Measurements from ENCODE around the gene RHOB. TPM values are rescaled to one million over a fixed set of nuclear protein-coding genes. Genes with fewer than 3 reads are reported as not detected.
A peak's percentile ranks its signal among the peaks of the same experiment; 100 is the strongest.

The RHOB gene
- total and polyA plus RNA-seq, 4 donors = 82.6 to 634 (median 160) TPM

- no peak for TF ChIP-seq CTCF (IDR thresholded peaks at IDR 0.05; ENCODE audit: low read depth, low read length, missing input control)
- TF ChIP-seq YY1 (IDR thresholded peaks at IDR 0.05) = no peak
- no peak for TF ChIP-seq EGR1 (IDR thresholded peaks at IDR 0.05; ENCODE audit: low read depth in 2 of 2)
- TF ChIP-seq SP1 (IDR thresholded peaks at IDR 0.05) = no peak
- TF ChIP-seq MAX (IDR thresholded peaks at IDR 0.05) = no peak
These were observed 7.4 kb downstream of the RHOB start (continued) for GRCh38 chr2:20454036-20454981.

- H3K4me1 ChIP-seq (ENCODE audit: control insufficient read depth in 4 of 4, insufficient read depth in 4 of 4, low read length in 3 of 4) = peaks cover 0 to 8% (median 0%) of the 10 kb centered on the region in 4 donors
- TF ChIP-seq JUND (IDR thresholded peaks at IDR 0.05) (no peak), EGR1 (IDR thresholded peaks at IDR 0.05; ENCODE audit: low read depth in 2 of 2) (no peak), TAF1 (conservative IDR thresholded peaks at IDR 0.05) (no peak)
- WGBS = 95% methylated on average over 3 of the region's 3 CpGs
- no peaks in the 10 kb centered on the region for H3K9me3 ChIP-seq (ENCODE audit: control insufficient read depth in 4 of 4, low read length in 3 of 4)
- no peak overlapping the region for H3K4me3 ChIP-seq (ENCODE audit: low read depth in 1 of 3, low read length in 3 of 3)
- no peak overlapping the region for H3K27ac ChIP-seq (ENCODE audit: low read depth in 1 of 2, low read length in 2 of 2)
- H3K27me3 ChIP-seq (ENCODE audit: control insufficient read depth in 4 of 4, insufficient read depth in 4 of 4, low read length in 3 of 4) = no peaks in the 10 kb centered on the region
- H3K36me3 ChIP-seq (ENCODE audit: control insufficient read depth in 4 of 4, insufficient read depth in 3 of 4, low read depth in 1 of 4, low read length in 3 of 4) = no peaks in the 10 kb centered on the region
- H3K9ac ChIP-seq (ENCODE audit: low read depth in 1 of 2, low read length in 2 of 2) = no peak overlapping the region
- DNase-seq (ENCODE audit: low spot score) = no peak
These were observed 8.3 kb downstream of the RHOB start for GRCh38 chr2:20455076-20455587.

- no peak for TF ChIP-seq HNF4G (IDR thresholded peaks at IDR 0.05)
- no peak for TF ChIP-seq MAX (IDR thresholded peaks at IDR 0.05)
- TF ChIP-seq JUND (IDR thresholded peaks at IDR 0.05) = no peak
- no peak for TF ChIP-seq SP1 (IDR thresholded peaks at IDR 0.05)
- TF ChIP-seq GABPA (IDR thresholded peaks at IDR 0.05 in 1 of 2, conservative IDR thresholded peaks at IDR 0.05 in 1 of 2) = no peak
- no peak for TF ChIP-seq TAF1 (conservative IDR thresholded peaks at IDR 0.05)
- no peak for TF ChIP-seq RXRA (IDR thresholded peaks at IDR 0.05)
- no peak for TF ChIP-seq REST (IDR thresholded peaks at IDR 0.05)
- TF ChIP-seq YY1 (IDR thresholded peaks at IDR 0.05) = no peak
- no peak for TF ChIP-seq ATF3 (IDR thresholded peaks at IDR 0.05)
- H3K9me3 ChIP-seq (ENCODE audit: control insufficient read depth in 4 of 4, low read length in 3 of 4) = no peaks in the 10 kb centered on the region
- DNase-seq (ENCODE audit: low spot score) = peak; percentile 3
- H3K4me1 ChIP-seq (ENCODE audit: control insufficient read depth in 4 of 4, insufficient read depth in 4 of 4, low read length in 3 of 4) = no peaks in the 10 kb centered on the region
- no peaks in the 10 kb centered on the region for H3K36me3 ChIP-seq (ENCODE audit: control insufficient read depth in 4 of 4, insufficient read depth in 3 of 4, low read depth in 1 of 4, low read length in 3 of 4)
- H3K9ac ChIP-seq (ENCODE audit: low read depth in 1 of 2, low read length in 2 of 2) = no peak overlapping the region
- no peak overlapping the region for H3K27ac ChIP-seq (ENCODE audit: low read depth in 1 of 2, low read length in 2 of 2)
- H3K27me3 ChIP-seq (ENCODE audit: control insufficient read depth in 4 of 4, insufficient read depth in 4 of 4, low read length in 3 of 4) = no peaks in the 10 kb centered on the region
- no peak overlapping the region for H3K4me3 ChIP-seq (ENCODE audit: low read depth in 1 of 3, low read length in 3 of 3)
These were observed 9.3 kb downstream of the RHOB start for GRCh38 chr2:20456116-20456571.

Measured in liver (tissue), 9 donors.